Measurements from ENCODE around the gene CCDC12.

CCDC12 gene

GRCh38 chr3:46888705-46889104 is 87.8 kb downstream of the CCDC12 start:
- no peak for DNase-seq

DNA sequence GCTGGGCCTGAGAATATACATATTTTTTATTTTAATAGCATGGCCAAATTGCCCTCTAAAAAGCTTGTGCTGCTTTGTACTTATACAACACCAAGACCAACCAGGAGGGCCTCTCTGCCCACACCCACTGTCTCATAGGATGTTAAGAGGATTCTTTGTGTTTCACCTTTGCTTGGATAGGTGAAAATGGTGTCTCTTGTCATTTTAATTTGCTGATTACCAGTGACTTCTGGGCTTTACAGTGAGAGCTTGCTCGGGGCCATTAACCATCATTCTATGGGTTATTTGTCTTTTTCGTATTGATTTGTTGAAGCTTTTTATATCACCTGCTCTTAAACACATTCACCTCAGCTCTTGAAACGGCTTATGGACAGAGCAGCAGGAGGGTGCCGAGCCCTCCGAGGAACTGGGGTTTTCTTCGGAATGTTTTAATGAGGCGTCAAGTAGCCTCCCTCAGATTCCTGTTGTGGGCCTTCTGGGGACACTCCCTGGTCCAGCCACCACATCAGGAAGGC is 88.5 kb downstream of the CCDC12 start:
- no peak for DNase-seq

GRCh38 chr3:46885612-46886011 is 90.9 kb downstream of the CCDC12 start:
- DNase-seq = no peak

DNA sequence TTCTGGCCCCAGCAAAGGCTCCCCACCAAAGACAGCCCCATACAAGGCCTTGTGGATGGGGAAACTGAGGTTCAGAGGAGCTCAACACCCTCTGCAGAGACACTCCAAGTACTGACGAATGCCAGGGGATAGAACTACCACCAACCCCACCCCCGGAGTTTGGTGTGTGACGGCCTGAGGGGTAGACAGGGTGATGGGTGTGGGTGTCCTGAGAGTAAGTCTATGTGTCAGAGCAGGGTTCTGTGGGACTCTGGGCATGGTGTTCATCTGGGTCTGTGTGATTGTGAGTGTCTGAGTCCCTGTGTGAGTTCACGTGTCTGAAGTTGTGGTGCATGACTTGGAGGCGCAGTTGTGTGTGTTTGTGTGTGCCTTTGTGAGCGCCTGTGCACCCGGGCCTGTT is 91.6 kb downstream of the CCDC12 start:
- DNase-seq = peak; percentile 27

DNA sequence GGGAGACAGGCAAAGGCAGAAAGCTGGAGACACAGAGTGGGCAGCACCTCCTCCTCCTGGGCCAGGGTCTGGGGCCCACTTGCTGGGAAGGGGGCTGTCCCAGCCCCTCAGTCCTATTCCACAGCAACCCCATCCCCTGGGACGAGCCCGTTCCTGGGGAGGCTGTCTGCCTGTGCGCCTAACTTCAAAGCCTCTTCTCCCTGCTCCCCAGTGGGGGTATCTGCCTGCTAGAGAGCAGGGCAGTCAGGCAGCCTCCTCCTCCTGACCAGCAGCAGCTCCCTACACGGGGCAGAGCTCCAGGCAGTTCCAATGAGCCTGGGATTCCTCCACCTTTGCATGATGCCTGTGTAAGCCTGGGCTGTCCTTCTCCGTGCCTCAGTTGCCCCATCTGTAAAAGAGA is 92.1 kb downstream of the CCDC12 start:
- DNase-seq = no peak

- no peak for DNase-seq
These were observed 92.7 kb downstream of the CCDC12 start for GRCh38 chr3:46883830-46884185.

DNA sequence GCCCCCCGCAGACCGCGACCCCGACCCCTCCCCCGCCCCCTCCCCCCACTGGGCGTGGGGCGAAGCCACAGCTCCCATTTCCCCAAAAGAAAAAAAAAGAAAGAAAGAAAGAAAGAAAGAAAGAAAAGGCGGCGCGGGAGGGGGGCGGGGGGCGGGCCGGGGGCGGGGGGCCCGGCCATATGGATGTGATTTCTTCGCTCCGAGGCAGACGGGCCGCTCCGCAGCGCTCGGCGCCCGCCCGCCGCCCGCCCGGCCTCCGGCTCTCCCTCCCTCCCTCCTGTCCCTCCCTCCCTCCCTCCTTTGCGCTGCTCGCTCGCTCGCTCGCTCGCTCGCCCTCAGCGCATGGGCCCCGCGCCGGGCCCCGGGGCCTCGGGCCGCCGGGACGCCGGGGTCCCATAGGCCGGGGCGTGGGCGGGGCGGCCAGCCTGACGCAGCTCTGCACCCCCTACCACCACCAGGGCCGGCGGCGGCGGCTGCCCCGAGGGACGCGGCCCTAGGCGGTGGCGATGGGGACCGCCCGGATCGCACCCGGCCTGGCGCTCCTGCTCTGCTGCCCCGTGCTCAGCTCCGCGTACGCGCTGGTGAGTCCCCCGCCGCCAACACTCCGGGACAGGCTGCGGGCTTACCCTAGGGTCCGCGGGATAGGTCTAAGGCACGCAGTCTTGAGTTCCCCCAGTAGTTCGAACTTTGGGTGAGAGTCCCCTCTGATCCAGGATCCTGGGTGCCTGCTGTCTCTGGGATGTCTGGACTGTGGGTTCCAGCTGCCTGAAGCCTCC is 93.3 kb downstream of the CCDC12 start:
- DNase-seq = peak; percentile 17

DNA sequence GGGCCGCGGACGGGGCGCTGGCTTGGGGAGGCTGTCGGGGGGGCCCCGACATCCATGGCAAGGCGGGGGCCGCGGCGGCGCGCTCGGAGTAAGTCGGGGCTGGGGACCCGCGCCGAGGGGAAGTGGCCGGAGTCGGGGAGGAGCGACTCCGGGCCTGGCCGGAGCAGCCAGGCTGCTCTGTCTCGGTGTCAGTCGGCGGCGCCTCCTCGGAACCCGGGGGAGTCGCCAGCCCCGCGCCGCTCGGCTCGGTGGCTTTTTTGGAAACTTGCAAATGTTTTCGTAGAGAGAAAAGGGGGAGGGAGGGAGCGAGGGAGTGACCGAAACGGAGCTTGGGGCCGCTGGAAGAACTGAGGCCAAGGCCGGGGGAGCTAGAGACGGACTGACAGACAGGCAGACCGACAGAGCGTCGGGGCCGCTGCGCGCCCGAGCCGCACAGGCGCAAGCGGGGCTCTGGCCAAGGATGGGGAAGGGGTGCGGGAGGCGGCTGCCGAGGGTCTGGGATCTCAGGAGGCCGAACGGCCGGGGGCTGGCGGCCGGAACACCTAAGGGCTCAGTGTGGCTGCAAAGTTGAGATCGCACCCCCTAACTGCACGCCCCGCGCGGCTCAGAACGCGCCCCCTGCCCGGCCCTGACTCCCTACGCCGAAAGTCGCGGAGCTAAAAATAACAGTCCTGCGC is 94.0 kb downstream of the CCDC12 start:
- no peak for DNase-seq

DNA sequence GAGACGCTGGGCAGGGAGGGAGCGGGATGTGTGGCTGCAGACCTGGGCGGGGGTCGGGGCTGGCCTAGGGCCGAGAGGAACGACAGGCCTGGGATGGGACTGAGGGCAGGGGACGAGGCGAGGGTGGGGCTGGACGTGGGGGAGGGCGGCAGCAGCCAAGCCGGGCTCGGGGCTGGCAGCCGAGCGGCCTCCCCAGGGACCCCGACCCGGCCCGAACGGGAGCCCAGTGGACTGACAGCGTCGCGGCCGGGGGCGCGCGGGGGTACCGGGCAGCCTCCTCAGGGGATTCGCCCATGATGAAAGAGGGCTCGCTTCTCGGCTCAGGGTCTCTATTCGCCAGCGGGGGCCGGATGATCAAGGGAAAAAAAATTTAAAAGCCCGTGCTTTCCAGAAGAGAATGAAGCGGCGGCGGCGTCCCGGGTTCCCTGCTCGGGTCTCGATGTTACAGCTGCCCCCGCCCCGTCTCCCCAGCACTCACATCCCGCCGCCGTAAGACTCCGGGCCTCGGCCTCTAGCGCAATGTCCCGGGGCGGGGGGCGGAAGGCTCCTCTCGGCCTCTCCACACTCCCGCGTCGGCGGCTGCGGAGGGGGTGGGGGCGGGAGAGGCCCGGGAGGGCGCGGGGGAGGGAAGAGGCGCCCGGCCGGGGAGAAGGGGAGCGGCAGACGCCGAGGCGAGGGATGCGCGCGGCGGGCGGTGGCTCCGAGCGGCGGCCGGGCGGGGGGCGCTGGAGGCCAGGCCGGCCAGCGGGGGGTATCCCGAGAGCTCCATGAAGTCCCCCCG is 94.8 kb downstream of the CCDC12 start:
- peak; percentile 24 for DNase-seq

- DNase-seq = no peak
These were observed 95.5 kb downstream of the CCDC12 start for GRCh38 chr3:46880884-46881595.

- DNase-seq = no peak
These were observed 97.6 kb downstream of the CCDC12 start for GRCh38 chr3:46878781-46879436.

DNA sequence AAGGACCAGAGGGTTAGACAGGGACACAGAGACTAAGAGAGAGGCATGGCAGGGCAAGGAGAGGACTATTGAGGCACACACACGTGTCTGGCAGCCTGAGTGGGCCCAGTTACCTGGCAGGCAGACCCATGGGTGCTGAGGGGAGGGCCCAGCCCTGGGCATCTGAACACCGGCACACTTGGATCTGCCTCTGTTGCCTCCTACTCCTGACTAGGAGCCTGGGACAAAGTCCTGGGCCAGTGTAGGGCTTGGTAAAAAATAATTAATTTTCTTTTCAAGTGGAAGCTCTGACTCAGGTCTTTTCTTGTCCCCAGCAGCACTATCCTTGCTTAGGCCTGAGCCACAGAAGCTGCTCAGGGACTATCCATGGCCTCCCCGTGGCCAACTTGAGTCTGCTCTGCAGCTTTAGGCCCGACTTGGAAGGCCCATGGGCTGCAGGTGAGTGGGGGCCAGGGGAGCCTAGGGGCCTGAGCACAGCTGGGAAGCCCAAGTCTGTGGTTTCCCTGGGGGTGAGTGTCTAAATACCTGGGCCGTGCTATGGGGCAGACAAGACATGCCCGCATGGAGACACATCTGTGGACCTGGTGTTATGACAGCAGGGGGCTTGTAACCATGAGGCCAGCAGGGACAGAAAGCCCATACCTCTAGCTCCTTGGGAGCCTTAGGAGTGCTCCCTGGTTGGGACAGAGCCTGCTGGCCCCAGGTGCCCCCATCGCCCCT is 99.0 kb downstream of the CCDC12 start, which contains the start of gene PTH1R:
Gene PTH1R, plus strand, starts transcription at position 316 of the 720 bp plus-strand sequence. CDS start 5,839 bp downstream, outside the sequence.
- no peak for DNase-seq

DNA sequence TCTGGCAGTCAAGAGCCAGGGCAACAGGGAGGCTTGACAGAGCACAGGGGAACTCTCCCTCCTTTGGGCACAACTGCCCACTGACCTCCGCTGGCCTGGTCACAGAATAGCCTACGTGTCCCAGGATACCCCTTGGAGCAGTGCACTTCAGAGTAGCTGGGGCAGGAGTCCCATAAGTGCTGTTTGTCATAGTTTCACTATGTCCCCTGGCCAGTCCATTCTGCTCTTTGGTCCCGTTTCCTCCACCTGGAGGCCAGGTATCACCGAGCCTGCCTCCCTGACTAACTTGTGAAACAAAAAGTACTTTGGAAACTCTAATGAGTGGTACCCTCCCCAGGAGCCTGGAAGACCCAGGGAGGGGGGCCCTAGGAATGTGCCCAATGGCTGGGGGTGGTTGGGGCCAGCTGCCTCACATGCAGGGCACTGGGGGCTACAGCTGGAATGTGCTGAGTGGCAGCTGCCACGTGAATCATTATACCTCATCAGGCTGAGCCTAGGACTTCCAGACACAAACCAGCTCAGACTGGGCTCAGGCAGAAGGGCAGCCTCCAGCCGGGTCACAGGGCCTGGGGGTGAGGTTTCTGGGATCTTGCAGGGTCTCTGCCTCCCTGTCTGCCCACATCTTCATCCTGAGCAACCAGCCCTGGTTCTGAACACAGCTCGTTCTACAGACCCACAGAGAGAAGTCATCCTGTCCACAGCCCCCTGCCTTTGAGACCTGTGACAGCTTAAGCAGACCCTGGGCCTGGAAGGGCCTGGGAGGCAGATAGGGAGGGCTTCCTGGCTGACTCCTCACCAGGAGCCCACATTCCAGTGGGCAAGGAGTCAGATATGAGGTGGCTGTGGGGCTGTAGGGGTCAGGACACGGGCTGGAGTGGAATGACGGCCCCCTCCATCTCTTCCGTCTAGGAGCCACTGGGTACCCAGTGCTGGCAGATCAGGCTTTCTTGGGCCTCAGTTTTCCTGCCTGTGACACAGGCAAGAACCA is 99.9 kb downstream of the CCDC12 start:
- DNase-seq = no peak

DNA sequence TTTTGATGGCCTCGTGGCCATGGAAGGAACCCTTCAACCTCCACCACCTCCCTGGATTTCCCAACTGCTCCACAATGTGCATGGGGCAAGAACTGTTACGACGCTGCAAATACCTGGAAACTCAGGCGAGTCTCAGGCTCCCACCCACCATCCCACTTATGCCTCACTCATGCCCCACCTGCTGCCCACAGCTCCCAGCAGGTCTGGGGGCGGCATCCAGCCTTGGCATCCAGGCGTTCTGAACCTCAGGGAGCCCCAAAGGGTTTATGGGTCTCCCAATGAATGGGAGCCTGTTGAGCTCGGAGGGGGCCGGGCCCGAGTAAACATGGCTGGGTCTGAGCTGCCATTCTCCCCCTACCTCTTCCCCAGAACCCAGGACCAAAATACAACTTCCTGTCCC is 101.0 kb downstream of the CCDC12 start:
- DNase-seq = no peak

GRCh38 chr3:46874430-46874829 is 102.1 kb downstream of the CCDC12 start:
- no peak for DNase-seq

GRCh38 chr3:46873521-46873920 is 103.0 kb downstream of the CCDC12 start:
- no peak for DNase-seq

Data from activated naive CD4-positive, alpha-beta T cell treated with Interleukin-2 at 50 U/mL for 16 hours (primary cell).